ENCODE measurements around the gene TNPO2. TPM values are rescaled to one million over a fixed set of nuclear protein-coding genes. Genes with fewer than 3 reads are reported as not detected.

Gene TNPO2
- total RNA-seq, 3 donors from 2014 or later = 46.0 to 73.0 (median 70.8) TPM

GRCh38 chr19:12751635-12752034, 27.9 kb upstream of the TNPO2 start, which contains the start of gene BEST2:
BEST2 (plus strand) TSS chr19:12751791; CDS start chr19:12752593, 802 bp downstream.
- TF ChIP-seq CTCF (IDR thresholded peaks at IDR 0.05) = no peak
- TF ChIP-seq POLR2A (IDR thresholded peaks at IDR 0.05) = no peak
- no peak for TF ChIP-seq POLR2AphosphoS5 (IDR thresholded peaks at IDR 0.05)
- DNase-seq (ENCODE audit: low spot score in 2 of 2) = no peak
- no peak within 1 kb of the TSS for H3K4me3 ChIP-seq
- H3K9me3 ChIP-seq = peaks cover 0 to 11% of the 10 kb centered on the region in 2 donors
- intact Hi-C loops (cut with DNase I; ENCODE audit: low total_unique reads) = no loop called here
- no peaks in the 10 kb centered on the region for H3K36me3 ChIP-seq
- no peak within 1 kb of the TSS for H3K27ac ChIP-seq
- no peaks in the 10 kb centered on the region for H3K4me1 ChIP-seq
- H3K27me3 ChIP-seq = peaks cover 0 to 31% of the 10 kb centered on the region in 2 donors

- peaks cover 0 to 11% of the 10 kb centered on the region in 2 donors for H3K9me3 ChIP-seq
- peaks cover 0 to 31% of the 10 kb centered on the region in 2 donors for H3K27me3 ChIP-seq
- DNase-seq (ENCODE audit: low spot score in 2 of 2) = no peak
- TF ChIP-seq POLR2A (IDR thresholded peaks at IDR 0.05) = no peak
- TF ChIP-seq CTCF (IDR thresholded peaks at IDR 0.05) = no peak
- no peak for TF ChIP-seq POLR2AphosphoS5 (IDR thresholded peaks at IDR 0.05)
- no peak overlapping the region for H3K27ac ChIP-seq
- no peaks in the 10 kb centered on the region for H3K36me3 ChIP-seq
- intact Hi-C loops (cut with DNase I; ENCODE audit: low total_unique reads) = no loop called here
- H3K4me1 ChIP-seq = no peaks in the 10 kb centered on the region
- H3K4me3 ChIP-seq = no peak overlapping the region
Measured at GRCh38 chr19:12750851-12751250, 27.1 kb upstream of the TNPO2 start.

GRCh38 chr19:12749938-12750521, 26.3 kb upstream of the TNPO2 start:
- intact Hi-C loops (cut with DNase I; ENCODE audit: low total_unique reads) = no loop called here
- TF ChIP-seq CTCF (IDR thresholded peaks at IDR 0.05) (no peak), POLR2A (IDR thresholded peaks at IDR 0.05) (no peak), POLR2AphosphoS5 (IDR thresholded peaks at IDR 0.05) (no peak)

GRCh38 chr19:12748489-12748888, 24.8 kb upstream of the TNPO2 start:
- H3K4me3 ChIP-seq = no peak overlapping the region
- TF ChIP-seq CTCF (IDR thresholded peaks at IDR 0.05) (no peak), POLR2AphosphoS5 (IDR thresholded peaks at IDR 0.05) (no peak), POLR2A (IDR thresholded peaks at IDR 0.05) (no peak)
- peaks cover 0 to 11% of the 10 kb centered on the region in 2 donors for H3K9me3 ChIP-seq
- no peak overlapping the region for H3K27ac ChIP-seq
- intact Hi-C loops (cut with DNase I; ENCODE audit: low total_unique reads) = no loop called here
- H3K36me3 ChIP-seq = no peaks in the 10 kb centered on the region
- H3K27me3 ChIP-seq = peaks cover 0 to 29% of the 10 kb centered on the region in 2 donors
- no peaks in the 10 kb centered on the region for H3K4me1 ChIP-seq
- DNase-seq (ENCODE audit: low spot score in 2 of 2) = no peak

More at GRCh38 chr19:12749938-12750521, 26.3 kb upstream of the TNPO2 start:
- H3K4me1 ChIP-seq = no peaks in the 10 kb centered on the region
- no peak for DNase-seq (ENCODE audit: low spot score in 2 of 2)
- peaks cover 0 to 11% of the 10 kb centered on the region in 2 donors for H3K9me3 ChIP-seq
- H3K27me3 ChIP-seq = peaks cover 0 to 31% of the 10 kb centered on the region in 2 donors
- H3K4me3 ChIP-seq = no peak overlapping the region
- no peaks in the 10 kb centered on the region for H3K36me3 ChIP-seq
- no peak overlapping the region for H3K27ac ChIP-seq

GRCh38 chr19:12745166-12745897, 21.6 kb upstream of the TNPO2 start:
- Histone ChIP-seq H3K27me3 (peaks cover 0 to 4% of the 10 kb centered on the region in 2 donors), H3K4me1 (no peaks in the 10 kb centered on the region), H3K9me3 (peaks cover 0 to 11% of the 10 kb centered on the region in 2 donors), H3K36me3 (no peaks in the 10 kb centered on the region), H3K4me3 (no peak overlapping the region), H3K27ac (no peak overlapping the region)
- DNase-seq (ENCODE audit: low spot score in 2 of 2) = no peak
- TF ChIP-seq CTCF (IDR thresholded peaks at IDR 0.05) (no peak), POLR2AphosphoS5 (IDR thresholded peaks at IDR 0.05) (no peak), POLR2A (IDR thresholded peaks at IDR 0.05) (no peak)
- intact Hi-C loops (cut with DNase I; ENCODE audit: low total_unique reads) = no loop called here
